Type B pancreatic cell (in vitro differentiated cells): ENCODE results near the gene LRMDA. TPM values are rescaled to one million over a fixed set of nuclear protein-coding genes. Genes with fewer than 3 reads are reported as not detected.
A peak's percentile ranks its signal among the peaks of the same experiment; 100 is the strongest.

Experiments used
- DNase-seq: peaks from one replicate; pipeline ENCODE4 v3.0.0; 2021; ENCODE audit warnings: mixed read lengths; ENCODE audit not compliant: unreplicated experiment; ENCODE audit errors: extremely low spot score
- H3K27ac Mint-ChIP-seq: 2 replicates; pipeline ENCODE4 v1.8.0; 2021; ENCODE audit warnings: mild to moderate bottlenecking, mixed read lengths
- H3K27me3 Mint-ChIP-seq: 2 replicates; pipeline ENCODE4 v1.8.0; 2021; ENCODE audit warnings: mixed read lengths
- H3K36me3 Mint-ChIP-seq: 2 replicates; pipeline ENCODE4 v1.8.0; 2021; ENCODE audit warnings: mixed read lengths
- H3K4me1 Mint-ChIP-seq: one replicate; pipeline ENCODE4 v1.8.0; 2021; ENCODE audit warnings: mixed read lengths; ENCODE audit not compliant: unreplicated experiment
- H3K4me3 Mint-ChIP-seq: 2 replicates; pipeline ENCODE4 v1.8.0; 2021; ENCODE audit warnings: mild to moderate bottlenecking, mixed read lengths
- H3K9me3 Mint-ChIP-seq: 2 replicates; pipeline ENCODE4 v1.8.0; 2021; ENCODE audit warnings: mixed read lengths
- CTCF ChIP-seq: fragments of 200-600 bp; sonication (generic); conservative IDR thresholded peaks from 2 replicates; pipeline ENCODE4 v1.5.0; 2021; ENCODE audit warnings: antibody characterized with exemption, mild to moderate bottlenecking
- total RNA-seq: library from RNA; stranded (reverse); gene quantifications from 2 replicates; pipeline ENCODE4 v1.2.1, GENCODE V29; 2021; ENCODE audit warnings: low replicate concordance

LRMDA gene
- total RNA-seq, 1 donor from 2014 or later: 2.0 TPM

DNA sequence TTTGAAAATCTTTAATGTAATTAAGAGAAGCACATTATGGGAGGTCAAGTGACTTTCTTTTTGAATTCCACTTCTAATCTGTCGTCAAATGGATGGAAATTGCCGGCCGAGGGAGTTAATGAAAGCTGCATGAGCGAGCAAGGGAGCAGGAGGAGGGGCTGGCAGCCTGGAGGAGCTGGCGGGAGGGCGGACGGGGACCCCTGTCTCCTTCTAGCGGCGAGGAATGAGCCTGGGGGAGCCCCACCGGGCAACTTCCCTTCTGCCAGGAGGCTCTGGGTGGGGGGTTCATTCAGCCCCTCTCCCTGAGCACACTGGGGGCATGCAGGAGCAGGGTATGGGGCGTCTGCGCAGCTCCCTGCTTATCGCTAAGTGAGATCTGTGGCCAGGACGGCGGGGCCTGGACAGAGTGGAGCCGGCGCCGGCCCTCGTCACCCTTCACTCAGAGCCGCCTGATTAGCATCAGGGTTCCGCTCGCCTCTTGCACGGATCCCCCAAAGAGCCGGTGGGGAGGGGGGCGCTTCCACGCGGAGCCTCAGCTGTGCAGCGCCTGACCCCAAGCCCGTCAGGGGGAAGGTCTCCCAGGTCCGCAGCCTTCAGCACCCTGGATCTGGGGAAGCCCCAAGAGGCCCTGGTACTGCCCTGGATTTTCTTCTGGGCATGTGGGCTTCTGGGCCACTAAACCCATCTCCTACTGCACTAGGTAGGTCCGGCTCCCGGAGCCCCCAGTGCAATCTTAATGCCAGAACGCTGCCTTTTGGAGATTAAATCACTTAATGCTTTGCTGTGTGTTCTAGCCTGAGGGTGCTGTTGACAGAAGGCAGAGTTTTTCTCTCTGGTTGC, 680.8 kb downstream of the LRMDA start:
- no peak for TF ChIP-seq CTCF
- H3K27ac Mint-ChIP-seq: peak overlapping the region; percentile 30
- no peak for DNase-seq

GRCh38 chr10:76112826-76113150, 681.4 kb downstream of the LRMDA start:
- Mint-ChIP-seq H3K9me3 (peaks cover 8% of the 10 kb centered on the region), H3K4me1 (peaks cover 58% of the 10 kb centered on the region), H3K27me3 (peaks cover 78% of the 10 kb centered on the region), H3K27ac (peak overlapping the region; percentile 12), H3K36me3 (peaks cover 11% of the 10 kb centered on the region), H3K4me3 (peak overlapping the region; percentile 40)
- no peak for DNase-seq
- no peak for TF ChIP-seq CTCF

More for the DNA sequence above, 680.8 kb downstream of the LRMDA start:
- Mint-ChIP-seq H3K9me3 (peaks cover 8% of the 10 kb centered on the region), H3K4me1 (peaks cover 58% of the 10 kb centered on the region), H3K36me3 (peaks cover 11% of the 10 kb centered on the region), H3K27me3 (peaks cover 77% of the 10 kb centered on the region), H3K4me3 (peak overlapping the region; percentile 64)

DNA sequence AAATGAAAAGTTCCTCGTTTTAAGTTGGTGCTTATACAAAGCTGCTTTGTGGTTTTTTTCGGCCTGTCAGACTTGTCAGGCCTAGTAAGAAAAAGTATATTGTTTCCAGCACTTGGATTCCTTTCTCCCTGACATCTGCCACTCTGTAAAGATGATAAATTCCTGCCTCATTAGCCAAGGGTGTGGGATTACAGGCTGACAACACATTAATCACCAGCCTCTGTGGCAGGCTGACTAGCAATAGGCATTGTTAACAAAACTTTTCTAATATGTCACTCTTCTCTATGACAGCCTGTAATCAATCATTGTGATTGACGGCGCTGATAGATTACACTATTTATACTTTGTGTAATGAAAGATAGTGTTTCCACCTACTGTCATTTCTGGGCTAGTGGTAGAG, 682.5 kb downstream of the LRMDA start:
- Mint-ChIP-seq H3K4me1 (peaks cover 61% of the 10 kb centered on the region), H3K27ac (peak overlapping the region; percentile 3), H3K9me3 (peaks cover 8% of the 10 kb centered on the region), H3K27me3 (peaks cover 76% of the 10 kb centered on the region), H3K4me3 (peak overlapping the region; percentile 51), H3K36me3 (peaks cover 11% of the 10 kb centered on the region)
- DNase-seq: no peak
- TF ChIP-seq CTCF: no peak

DNA sequence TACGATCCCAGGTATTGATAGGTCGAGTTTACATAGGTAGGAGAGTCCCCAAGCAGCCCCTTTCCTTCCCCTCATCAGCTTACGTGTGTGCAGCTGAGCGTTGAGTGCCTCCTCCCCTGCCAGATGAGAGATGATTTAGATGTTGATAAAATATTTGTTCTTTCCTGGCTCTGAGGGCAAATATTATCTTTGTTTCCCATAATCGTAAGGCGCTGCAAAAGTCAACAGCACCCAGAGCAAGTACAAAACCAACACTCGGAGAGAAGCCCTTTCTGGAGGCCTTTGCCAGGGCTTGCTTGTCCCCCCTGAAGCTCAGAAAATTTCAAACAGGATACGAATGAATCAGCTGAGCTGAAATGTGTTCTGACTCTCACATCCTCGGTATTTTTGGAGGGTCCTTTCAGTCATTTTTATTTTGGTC, 683.2 kb downstream of the LRMDA start:
- no peak for TF ChIP-seq CTCF
- peaks cover 9% of the 10 kb centered on the region for H3K36me3 Mint-ChIP-seq
- H3K27me3 Mint-ChIP-seq: peaks cover 74% of the 10 kb centered on the region
- H3K9me3 Mint-ChIP-seq: peaks cover 8% of the 10 kb centered on the region
- H3K4me3 Mint-ChIP-seq: peak overlapping the region; percentile 51
- H3K27ac Mint-ChIP-seq: peak overlapping the region; percentile 3
- DNase-seq: no peak
- peaks cover 57% of the 10 kb centered on the region for H3K4me1 Mint-ChIP-seq

DNA sequence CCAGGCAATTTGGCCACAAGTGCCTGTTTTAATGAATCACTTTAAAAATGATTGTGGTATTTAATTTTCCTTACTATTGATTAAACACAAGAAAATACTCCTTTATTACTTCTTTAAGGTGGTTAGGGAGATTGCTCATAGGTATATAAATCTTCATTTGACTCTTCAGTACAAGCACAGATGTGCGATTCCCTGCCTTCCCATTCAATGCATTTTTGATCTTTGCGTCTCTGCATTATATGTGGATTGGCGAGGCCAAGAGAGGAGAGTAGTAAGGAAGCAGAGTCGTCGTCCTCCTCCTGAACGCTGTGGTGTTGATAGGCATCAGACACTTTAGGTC, 683.7 kb downstream of the LRMDA start:
- no peak for TF ChIP-seq CTCF
- peaks cover 72% of the 10 kb centered on the region for H3K27me3 Mint-ChIP-seq
- peaks cover 7% of the 10 kb centered on the region for H3K36me3 Mint-ChIP-seq
- peaks cover 53% of the 10 kb centered on the region for H3K4me1 Mint-ChIP-seq
- peak overlapping the region; percentile 29 for H3K27ac Mint-ChIP-seq
- H3K4me3 Mint-ChIP-seq: peak overlapping the region; percentile 1
- peaks cover 8% of the 10 kb centered on the region for H3K9me3 Mint-ChIP-seq
- DNase-seq: no peak
